NCI-H82 treated with DMSO at 0.1 percent for 48 hours (cell line): ENCODE results near the gene TGFA.
A peak's percentile ranks its signal among the peaks of the same experiment; 100 is the strongest.

ENCODE experiments used
- DNase-seq: peaks from one replicate; lab custom pipeline; 2025; ENCODE audit not compliant: unreplicated experiment; lab: John Stamatoyannopoulos, UW

The TGFA gene

GRCh38 chr2:70425682-70426301, 127.8 kb downstream of the TGFA start:
- DNase-seq = no peak

DNA sequence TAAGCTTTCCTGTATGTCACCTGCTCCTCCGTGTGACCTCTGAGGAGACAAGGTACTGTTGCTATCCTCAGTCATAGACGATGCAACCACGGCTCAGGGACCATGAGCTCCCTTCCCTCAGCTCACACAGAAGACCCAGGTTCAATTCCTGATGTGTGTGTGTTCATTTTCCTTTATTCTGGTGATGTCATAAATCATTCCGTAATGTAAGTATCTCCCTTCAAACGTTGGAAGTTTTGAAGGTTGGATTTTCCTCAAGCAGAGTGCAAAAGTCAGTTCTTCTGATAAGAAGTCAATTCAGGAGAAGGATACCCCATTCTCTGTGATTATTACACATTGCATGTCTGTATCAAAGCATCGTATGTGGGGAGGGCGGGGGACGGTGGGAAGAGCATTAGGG, 132.9 kb downstream of the TGFA start:
- no peak for DNase-seq

DNA sequence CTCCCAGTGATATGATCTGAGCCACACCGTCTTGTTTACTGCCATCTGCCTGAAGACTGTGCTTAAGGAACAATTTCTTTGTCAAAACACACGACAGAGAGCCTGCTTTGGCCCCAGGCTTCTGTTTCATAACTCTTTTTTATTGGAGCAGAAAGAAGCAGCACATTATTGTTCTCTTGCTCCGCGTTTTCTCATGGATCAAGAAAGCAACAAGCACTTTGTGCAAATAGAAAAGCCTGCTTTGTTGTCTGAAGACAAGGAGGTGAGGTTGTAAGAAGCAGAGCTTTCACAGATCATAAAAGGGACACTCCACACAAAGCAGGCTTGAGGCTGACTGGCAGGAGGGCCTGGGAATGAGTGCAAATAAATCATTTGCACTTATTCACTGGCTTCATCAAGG, 133.5 kb downstream of the TGFA start:
- DNase-seq = no peak

DNA sequence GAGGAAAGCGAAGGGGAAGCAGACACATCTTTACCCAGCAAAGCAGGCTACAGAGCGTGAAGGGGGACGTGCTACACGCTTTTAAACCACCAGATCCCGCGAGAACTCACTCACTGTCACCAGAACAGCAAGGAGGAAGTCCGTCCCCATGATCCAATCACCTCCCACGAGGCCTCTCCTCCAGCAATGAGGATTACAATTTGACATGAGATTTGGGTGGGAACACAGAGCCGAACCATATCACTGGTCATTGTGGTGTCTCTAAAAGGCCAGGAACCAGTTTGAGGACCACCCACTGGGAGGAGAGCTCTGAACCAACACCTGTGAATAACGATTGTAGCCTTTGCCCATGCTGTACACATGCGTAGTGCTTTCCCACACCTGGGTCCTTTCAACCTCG, 135.1 kb downstream of the TGFA start:
- DNase-seq = no peak

- DNase-seq = no peak
Measured at GRCh38 chr2:70417011-70417410, 136.6 kb downstream of the TGFA start.

DNA sequence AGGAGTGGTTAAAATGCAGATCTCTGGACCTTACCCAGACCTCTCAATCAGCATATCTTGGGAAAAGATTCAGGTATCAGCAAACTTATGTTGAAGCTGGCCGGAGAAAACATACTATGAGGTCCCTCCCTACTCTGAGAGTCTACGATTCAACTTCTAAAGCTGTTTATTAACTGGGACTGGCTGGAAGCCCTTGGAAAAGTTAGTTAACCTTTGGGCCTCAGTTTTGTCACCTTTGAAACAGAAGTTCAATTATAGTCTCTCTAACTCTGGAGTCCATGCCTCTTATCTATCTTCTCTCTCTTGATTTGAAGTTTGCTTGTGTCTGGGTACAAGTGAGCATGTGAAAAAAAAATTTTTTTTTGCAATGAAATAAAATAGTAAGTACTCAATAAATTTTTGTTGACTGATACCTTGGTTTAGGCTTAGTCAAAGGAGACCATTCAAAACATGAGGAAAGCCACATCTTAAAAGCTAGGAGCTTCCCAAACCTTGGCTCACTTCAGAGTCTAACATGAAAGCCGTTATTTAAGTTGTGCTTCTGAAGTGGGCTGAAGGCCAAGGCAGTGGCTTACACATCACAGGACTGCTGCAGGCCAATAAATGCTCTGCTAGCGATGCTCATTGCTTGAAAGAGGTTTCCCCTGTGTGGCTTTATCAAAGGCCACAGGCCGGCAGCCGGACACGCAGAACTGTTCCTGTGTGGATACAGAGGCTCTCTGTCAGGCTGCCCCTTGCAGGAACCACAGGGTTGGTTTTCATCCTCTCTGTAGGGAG, 141.1 kb downstream of the TGFA start:
- no peak for DNase-seq

DNA sequence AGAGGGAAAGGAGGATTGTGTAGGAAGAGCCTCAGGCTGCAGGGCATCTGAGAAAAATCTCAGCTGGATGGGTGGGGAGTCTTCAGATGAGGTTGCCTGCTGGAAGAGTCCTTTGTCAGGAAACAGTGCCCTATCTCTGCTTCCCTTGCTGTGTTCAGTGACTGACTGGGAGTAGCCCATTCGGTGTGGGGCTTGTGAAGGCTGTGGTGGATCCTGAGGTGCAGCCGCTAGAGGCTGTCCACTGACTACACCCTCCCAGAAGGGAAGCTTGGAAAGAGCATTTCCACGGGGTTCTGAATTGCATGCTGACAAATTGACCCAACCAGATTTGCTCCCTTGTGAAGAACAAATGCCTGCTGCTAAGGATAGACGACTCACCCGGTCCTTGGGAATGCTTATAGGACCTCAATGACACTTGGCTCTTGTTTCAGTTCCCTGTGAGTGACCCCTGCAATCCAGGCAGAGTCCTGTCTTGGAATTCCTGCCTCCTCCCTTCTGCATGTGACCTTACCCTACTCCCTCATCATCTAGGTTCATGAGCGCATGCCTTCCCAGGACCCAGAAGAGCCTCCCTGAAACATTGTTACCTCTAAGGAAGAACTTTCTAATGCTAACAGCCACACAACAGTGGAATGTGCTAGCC, 142.0 kb downstream of the TGFA start:
- no peak for DNase-seq

GRCh38 chr2:70403267-70404053, 150.2 kb downstream of the TGFA start:
- DNase-seq = peak; percentile 52

DNA sequence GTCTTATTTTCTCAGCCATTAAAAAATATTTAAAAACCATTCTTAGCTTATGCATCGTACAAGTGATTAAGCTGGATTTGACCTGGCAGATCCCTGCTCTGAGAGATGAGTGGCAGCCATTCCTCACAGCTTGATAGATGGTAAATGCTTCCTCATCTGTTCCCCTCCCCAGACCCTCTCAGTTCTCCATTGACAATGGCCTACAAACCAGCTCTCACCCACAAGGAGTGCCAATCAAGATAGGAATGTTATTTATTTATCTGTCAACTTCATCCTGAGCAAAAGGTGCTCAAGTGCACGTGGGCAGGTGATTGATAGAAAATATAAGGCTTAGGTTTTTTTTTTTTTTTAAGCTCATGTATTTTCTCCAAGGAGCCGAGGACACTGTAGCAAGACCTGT, 153.1 kb downstream of the TGFA start:
- no peak for DNase-seq

- DNase-seq = no peak
Measured at GRCh38 chr2:70399046-70399445, 154.6 kb downstream of the TGFA start.
